Right ventricle myocardium inferior (tissue), 1 donor: ENCODE data around the gene TMEM38A. TPM values are rescaled to one million over a fixed set of nuclear protein-coding genes. Genes with fewer than 3 reads are reported as not detected.
"Not testable (repeated sequence)": the region's sequence is repeated elsewhere in the genome, so short reads cannot be mapped to it uniquely, and the experiment has no call there.

Experiments used
- ATAC-seq: fragments of 200-7000 bp; cut with Tn5 transposase; one replicate; pipeline ENCODE4 v1.9.1; 2020; ENCODE audit warnings: mild to moderate bottlenecking, moderate library complexity
- DNase-seq: peaks from one replicate; pipeline ENCODE4 v3.0.0; 2021; ENCODE audit errors: missing footprints
- intact Hi-C: fragments of 100-400 bp; cut with DNase I; formaldehyde crosslinking; loops from one replicate; pipeline ENCODE4 v1.11.0; 2022
- total RNA-seq: library from RNA; stranded (reverse); fragmentation: NEBNext Ultra II Directional; extraction: Animal tissue kit (Norgen Biotek cat#: 25700); gene quantifications from one replicate; pipeline ENCODE4 v1.2.1, GENCODE V29; 2021
- donor health status: DM: no; HTN: yes; CAD: no; lungs with severe emphysema.

Gene TMEM38A
- total RNA-seq, 1 donor from 2014 or later = 42.7 TPM

DNA sequence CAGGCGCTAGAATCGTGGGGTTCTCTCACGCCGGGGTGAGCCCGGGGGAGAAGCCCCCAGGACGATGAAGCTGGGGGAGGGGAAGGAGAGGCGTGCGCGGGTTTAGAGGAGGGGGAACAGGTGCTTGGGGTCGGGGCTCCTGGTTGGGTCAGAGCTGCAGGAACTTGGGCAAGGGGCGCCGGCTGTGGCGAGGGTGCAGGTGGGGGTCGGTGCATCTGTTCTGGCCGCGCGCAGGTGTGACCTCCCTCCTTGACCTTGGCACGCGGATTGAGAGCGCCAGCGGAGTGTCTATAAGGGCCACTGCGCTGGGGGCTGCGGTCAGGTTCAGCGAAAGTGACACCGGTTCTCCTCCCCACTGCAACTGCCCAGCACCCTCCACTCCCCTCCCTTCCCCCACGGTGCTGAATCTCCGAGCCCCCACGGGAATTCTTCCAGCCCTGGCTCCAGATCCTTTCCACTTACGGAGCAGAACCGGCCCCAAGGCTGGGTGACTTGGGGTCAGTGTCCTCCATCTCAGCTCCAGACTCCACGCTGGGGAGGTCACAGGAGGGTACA is 618 bp downstream of the TMEM38A start:
- DNase-seq (peak; percentile 77), ATAC-seq (peak; percentile 16)
- intact Hi-C loops = loop anchor here (2.0 to 5.0 kb wide), 3 partner anchors 33 to 89 kb away; partner anchors contain the start of genes MED26 and SLC35E1

DNA sequence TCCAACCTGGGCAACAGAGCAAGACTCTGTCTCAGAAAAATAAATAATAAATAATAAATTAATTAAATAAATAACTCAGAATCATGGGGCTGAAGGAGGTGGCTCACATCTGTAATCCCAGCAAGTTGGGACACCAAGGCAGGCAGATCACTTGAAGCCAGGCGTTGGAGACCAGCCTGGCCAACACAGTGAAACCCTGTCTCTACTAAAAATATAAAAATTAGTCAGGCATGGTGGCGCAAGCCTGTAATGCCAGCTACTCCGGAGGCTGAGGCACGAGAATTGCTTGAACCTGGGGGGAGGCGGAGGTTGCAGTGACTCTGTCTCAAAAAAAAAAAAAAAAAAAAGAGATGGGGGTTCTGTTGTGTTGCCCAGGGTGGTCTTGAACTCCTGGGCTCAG is 7.2 kb downstream of the TMEM38A start:
- DNase-seq = no peak
- no peak for ATAC-seq

DNA sequence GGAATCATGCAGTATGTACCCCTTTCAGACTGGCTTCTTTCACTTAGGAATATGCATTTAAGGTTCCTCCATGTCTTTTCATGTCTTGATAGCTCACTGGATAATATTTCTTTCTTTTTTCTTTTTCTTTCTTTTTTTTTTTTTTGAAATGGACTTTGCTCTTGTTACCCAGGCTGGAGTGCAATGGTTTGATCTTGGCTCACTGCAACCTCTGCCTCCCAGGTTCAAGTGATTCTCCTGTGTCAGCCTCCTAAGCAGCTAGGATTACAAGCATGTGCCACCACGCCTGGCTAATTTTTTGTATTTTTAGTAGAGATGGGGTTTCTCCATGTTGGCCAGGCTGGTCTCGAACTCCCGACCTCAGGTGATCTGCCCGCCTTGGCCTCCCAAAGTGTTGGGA is 7.8 kb downstream of the TMEM38A start:
- intact Hi-C loops, DNase-seq, ATAC-seq: not testable (repeated sequence)

More for the DNA sequence above, 7.2 kb downstream of the TMEM38A start:
- intact Hi-C loops = no loop called here

DNA sequence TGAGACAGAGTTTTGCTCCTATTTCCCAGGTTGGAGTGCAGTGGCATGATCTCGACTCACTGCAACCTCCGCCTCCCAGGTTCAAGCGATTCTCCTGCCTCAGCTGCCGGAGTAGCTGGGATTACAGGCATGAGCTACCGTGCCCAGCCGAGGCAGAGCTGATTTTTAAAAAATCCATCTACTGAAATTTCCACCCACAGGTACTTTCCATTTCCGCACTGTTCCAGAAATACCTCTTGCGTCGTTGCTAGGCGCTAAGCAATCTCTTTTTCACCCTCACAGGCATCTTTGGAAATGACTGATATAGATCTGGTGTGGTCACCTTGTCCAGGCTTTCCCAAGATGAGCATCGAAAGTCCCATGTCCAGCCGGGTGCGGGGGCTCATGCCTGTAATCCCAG is 9.4 kb downstream of the TMEM38A start:
- DNase-seq (no peak), ATAC-seq (no peak)
- intact Hi-C loops = no loop called here

DNA sequence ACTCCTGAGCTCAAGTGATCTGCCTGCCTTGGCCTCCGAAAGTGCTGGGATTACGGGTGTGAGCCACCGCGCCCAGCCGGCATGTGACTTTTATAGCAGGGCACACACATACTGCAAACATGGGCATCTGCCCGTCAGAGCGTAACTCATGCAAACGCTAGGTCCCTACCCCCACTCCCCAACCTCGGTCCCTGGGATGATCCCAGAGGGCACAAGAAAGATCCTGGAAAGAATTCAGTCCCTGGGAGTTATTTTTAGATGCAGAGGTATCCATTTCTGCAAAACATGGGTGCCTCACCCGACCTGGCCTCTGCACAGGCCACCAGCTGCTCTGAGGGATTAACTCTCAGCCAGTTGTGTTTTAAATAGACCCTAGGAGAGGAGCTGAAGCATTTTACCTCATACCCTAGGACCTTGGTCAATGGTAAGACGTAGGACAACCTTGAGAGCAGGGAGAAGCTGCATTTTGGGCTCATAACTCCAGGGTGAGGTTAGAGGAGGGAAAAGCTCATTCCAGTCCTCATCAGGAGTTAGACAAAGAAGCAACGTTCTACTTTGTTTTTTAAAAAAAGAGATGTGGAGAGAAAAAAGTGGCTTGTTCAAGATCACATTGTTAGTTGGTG is 10.8 kb downstream of the TMEM38A start:
- intact Hi-C loops = no loop called here
- no peak for DNase-seq
- peak; percentile 92 for ATAC-seq

DNA sequence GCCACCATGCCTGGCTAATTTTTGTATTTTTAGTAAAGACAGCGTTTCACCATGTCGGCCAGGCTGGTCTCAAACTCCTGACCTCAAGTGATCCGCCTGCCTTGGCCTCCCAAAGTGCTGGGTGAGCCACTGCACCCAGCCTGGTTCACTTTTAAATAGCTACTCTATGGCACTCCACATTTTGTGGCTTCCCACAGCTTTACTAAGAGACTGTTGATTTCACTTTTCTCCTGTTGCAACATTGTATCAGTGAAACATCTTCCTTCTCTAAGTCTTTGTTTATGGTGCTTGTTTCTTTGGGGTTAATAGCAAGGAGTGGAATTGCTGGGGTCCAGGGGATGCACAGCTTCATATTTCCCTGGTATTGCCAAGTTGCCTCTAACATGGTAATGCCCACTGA is 12.3 kb downstream of the TMEM38A start:
- no peak for DNase-seq
- intact Hi-C loops = no loop called here
- ATAC-seq = no peak

DNA sequence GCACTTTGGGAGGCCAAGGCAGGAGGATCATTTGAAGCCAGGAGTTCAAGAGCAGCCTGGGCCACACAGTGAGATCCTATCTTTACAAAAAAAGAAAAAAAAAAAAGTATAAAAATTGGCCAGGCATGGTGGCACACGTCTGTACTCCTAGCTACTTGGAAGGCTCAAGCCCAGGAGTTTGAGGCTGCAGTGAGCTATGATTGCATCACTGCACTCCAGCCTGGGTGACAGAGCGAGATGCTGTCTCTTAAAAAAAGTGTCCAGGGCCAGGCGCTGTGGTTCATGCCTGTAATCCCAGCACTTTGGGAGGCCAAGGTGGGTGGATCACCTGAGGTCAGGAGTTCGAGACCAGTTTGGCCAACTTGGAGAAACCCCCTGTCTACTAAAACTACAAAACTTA is 12.9 kb downstream of the TMEM38A start:
- DNase-seq, intact Hi-C loops, ATAC-seq: not testable (repeated sequence)

DNA sequence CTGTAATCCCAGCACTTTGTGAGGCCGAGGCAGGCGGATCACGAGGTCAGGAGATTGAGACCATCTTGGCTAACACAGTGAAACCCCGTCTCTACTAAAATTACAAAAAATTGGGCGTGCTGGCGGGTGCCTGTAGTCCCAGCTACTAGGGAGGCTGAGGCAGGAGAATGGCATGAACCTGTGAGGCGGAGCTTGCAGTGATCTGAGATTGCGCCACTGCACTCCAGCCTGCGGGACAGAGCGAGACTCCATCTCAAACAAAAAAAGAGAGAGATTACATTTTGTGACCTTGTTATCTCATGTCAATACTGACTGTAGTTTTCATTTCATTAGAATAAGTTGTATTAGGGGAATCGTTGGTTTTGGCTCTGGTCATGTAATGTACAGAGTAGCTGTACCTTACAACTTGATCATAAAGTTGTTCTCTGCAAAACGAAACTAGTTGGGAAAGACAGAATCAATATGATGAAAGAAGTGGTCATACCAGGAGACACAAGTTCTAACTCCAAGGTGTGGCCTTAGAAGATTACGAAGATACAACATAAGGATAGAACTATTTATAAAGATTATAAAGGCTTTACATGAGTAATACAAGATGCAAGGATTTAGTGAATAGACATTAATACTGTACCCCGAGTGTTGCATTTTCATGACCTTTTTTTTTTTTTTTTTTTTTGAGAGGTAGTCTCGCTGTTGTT is 15.3 kb downstream of the TMEM38A start:
- no peak for DNase-seq
- intact Hi-C loops = no loop called here
- ATAC-seq = no peak

DNA sequence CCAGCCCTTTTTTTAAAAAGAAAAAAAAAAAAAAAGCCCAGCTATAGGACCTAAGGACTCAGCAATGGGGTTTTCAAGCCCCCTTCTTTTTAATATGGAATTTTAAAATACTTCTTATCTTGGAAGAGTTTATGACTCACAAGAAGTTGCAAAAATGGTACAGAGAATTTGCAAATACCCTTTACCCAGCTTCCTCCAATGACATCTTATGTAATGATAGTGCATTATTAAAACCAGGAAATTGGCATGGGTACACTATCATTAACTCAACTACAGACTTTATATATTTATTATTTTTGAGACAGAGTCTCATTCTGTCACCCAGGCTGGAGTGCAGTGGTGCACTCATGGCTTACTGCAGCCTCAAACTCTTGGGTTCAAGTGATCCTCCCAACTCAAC is 16.1 kb downstream of the TMEM38A start:
- no peak for ATAC-seq
- intact Hi-C loops = no loop called here
- no peak for DNase-seq

DNA sequence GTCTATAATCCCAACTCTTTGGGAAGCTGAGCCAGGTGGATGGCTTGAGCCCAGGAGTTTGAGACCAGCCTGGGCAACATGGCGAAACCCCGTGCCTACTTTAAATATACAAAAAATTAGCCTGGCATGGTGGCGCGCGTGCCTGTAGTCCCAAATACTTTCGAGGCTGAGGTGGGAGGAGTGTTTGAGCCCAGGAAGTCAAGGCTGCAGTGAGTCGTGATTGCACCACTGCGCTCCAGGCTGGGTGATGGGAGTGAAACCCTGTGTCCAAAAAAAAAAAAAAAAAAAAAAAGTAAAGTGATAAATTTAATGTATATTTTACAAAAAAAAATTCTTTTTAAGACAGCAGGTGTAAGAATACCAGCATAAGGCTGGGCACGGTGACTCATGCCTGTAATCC is 17.6 kb downstream of the TMEM38A start:
- DNase-seq (no peak), ATAC-seq (no peak)
- intact Hi-C loops = no loop called here

DNA sequence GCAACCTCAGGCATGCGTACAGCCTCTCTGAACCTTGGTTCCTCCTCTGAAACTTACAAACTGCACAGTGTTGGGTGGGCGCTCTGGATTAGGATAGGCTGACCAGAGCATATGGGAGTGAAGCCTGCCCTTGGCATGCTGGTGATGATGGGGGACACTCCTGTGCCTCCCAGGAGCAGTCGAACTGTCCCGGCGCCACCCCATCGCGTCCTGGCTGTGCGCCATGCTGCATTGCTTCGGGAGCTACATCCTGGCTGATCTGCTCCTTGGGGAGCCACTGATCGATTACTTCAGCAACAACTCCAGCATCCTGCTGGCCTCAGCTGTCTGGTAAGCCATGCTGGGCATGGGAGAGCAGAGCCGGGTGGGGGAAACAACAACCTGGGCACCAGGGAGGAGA is 18.9 kb downstream of the TMEM38A start:
- intact Hi-C loops = no loop called here
- no peak for ATAC-seq
- no peak for DNase-seq

DNA sequence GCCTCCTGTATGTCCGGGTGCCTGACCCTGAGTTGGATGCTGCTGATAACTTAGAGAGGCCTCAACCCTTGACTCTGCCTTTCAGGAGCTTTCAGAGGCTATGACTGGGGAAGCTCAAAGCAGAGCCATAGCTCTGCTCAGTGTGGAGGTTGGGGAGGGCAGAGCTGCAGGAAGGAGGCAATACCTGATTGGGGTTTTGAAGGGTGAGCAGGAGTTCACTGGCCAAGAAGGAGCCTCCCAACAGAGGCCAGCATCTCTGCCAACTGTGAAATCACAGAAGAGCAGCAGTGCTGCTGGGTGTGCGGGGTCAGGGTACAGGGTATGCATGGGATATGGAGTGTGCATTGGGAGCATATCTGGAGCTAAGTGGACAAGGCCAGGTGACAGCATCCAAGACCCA is 21.6 kb downstream of the TMEM38A start:
- ATAC-seq = no peak

DNA sequence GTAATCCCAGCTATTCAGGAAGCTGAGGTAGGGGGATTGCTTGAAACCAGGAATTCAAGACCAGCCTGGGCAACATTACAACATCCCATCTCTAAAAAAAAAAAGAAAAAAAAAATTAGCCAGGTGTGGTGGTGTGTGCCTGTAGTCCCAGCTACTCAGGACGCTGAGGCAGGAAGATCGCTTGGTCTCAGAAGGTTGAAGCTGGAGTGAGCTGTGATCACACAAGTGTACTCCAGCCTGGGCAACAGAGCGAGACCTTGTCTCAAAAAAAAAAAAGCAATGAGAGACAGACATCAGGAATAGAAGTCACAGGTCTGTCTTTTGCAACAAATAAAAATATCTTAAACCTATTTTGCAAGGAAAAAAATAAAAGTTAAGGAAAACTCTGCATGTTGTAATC is 23.3 kb downstream of the TMEM38A start:
- no peak for DNase-seq
- ATAC-seq = no peak
- intact Hi-C loops = no loop called here

More for the DNA sequence above, 21.6 kb downstream of the TMEM38A start:
- no peak for DNase-seq
- intact Hi-C loops = no loop called here

DNA sequence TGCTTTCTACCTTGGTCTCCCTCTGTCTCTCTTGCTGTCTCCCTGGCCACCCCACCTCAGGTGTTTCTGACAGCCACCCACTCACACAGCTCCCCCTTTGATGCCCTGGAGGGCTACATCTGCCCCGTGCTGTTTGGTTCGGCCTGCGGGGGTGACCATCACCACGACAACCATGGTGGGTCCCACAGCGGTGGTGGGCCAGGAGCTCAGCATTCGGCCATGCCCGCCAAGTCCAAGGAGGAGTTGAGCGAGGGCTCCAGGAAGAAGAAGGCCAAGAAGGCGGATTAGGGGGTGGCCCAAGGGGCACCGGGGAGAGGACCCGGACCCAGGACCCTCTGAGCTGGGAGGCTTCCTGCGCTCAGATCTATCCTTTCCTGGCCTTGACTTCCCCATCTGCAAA is 27.1 kb downstream of the TMEM38A start:
- DNase-seq (no peak), ATAC-seq (no peak)
- intact Hi-C loops = no loop called here

DNA sequence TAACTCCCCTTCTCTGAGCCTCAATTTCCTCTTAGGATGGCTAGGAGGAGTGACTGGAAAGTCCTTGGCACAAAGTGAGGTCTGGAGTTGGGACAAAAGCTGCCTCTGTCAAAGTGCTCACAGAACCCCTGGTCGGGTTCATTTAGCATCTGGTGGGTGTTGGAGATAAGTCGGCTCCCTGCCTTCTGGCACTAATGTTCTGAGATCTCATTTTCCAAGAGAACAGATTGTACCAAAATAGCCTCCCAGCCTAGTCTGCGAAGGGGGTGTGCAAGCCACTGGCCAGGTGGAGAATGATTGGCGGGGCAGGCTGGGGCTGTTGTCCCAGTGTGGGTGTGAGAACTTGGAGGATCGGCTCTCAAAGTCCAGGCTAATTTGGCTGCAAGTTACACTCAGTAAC is 38.0 kb downstream of the TMEM38A start:
- intact Hi-C loops = no loop called here
- ATAC-seq = peak; percentile 83
- DNase-seq = peak; percentile 76

DNA sequence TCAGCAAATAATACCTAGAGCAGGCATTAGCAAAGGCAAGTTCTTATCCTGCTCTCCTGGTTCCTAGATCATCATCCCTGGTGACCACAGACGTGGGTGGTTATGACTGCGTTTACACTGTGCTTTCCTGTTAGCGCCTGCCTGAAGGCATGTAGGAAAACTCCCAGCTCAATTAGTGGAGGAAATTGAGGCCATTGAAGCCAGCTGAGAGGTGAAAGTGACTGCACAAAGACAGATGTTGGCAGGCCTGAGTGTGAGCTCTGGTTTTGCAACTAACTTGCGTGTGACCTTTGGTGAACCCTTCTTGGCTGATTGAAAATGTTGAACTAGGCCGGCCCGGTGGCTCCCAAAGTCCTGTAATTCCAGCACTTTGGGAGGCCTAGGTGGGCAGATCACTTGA is 41.2 kb downstream of the TMEM38A start:
- intact Hi-C loops = loop anchor here (5.0 to 10.0 kb wide), 2 partner anchors 40 to 107 kb away; partner anchors contain the start of genes SMIM7 and TMEM38A
- ATAC-seq (peak; percentile 89), DNase-seq (no peak)

DNA sequence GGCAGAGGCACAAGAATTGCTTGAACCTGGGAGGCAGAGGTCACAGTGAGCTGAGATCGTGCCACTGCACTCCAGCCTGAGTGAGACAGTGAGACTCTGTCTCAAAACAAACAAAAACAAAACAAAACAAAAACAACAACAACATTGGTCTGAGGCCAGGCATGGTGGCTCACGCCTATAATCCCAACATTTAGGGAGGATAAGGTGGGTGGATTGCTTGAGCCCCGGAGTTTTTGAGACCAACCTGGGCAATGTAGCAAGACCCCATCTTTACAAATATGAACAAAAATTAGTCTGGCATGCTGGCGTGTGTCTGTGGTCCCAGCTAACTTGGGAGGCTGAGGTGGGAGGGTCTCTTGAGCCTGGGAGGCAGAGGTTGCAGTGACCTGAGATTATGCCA is 42.7 kb downstream of the TMEM38A start:
- intact Hi-C loops = loop anchor here (5.0 to 10.0 kb wide), 2 partner anchors 41 to 109 kb away; partner anchors contain the start of genes SMIM7 and TMEM38A
- DNase-seq (no peak), ATAC-seq (no peak)

DNA sequence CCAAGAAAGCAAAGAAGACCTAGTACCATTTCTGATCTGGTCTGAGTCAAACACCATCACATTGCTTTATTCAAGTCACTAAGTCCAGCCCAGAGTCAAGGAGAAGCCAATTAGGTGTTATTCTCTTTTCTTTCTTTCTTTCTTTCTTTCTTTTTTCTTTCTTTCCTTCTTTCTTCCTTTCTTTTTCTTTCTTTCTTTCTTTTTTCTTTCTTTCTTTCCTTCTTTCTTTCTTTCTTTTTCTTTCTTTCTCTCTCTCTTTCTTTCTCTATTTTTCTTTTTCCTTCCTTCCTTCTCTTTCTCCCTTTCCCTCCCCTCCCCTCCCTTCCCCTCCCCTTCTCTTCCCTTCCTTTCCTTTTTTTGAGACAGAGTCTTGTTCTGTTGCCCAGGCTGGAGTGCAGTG is 49.9 kb downstream of the TMEM38A start:
- DNase-seq, ATAC-seq, intact Hi-C loops: not testable (repeated sequence)

DNA sequence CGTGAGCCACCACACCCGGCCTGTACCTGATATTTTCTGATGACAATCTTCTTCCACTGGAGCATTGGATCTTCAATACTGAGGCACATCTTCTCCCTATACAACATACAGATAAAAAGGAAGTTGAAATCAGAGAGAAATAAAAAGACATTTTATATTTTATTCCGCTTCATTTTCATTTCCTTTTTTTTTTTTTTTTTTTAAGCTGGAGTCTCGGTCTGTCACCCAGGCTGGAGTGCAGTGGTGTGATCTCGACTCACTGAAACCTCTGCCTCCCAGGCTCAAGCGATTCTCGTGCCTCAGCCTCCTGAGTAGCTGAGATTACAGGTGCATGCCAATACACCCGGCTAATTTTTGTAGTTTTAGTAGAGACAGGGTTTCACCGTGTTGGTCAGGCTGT is 51.4 kb downstream of the TMEM38A start:
- intact Hi-C loops, ATAC-seq: not testable (repeated sequence)

DNA sequence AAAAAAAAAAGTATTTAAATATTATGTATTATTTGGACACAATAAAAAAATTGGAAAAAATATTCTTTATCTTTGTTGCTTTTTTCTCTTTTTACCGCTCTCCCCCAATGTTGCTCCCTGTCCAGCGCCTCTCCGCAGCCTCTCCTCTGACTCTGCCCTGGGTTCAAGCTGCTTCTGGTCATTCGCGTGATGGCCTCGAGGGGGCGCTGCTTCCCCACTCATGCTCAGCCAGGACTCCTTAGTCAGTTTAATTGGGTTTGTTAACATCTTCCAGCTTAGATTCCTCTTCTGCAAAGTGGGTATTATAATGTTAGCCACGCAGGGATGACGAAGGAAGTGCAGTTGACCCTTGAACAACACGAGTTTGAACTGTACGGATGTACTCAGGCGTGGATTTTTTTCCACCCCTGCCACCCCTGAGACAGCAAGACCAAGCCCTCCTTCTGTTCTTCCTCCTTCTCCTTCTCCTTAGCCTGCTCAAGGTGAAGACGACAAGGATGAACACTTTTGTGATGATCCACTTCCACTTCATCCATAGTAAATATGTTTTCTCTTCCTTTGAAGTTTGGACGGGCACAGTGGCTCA is 53.9 kb downstream of the TMEM38A start:
- intact Hi-C loops = no loop called here
- ATAC-seq (no peak), DNase-seq (peak; percentile 76)

More for the DNA sequence above, 51.4 kb downstream of the TMEM38A start:
- not testable (repeated sequence) for DNase-seq
